K562 (cell line): Measurements from ENCODE around the gene MPRIP. TPM values are rescaled to one million over a fixed set of nuclear protein-coding genes. Genes with fewer than 3 reads are reported as not detected.

Source experiments
- ATAC-seq: fragments of 200-7000 bp; cut with Tn5 transposase; 3 replicates; pipeline ENCODE4 v1.9.1; 2020; ENCODE audit warnings: moderate library complexity
- BruUV-seq: library from RNA; stranded (reverse); fragments of 400-500 nt; replicated peaks from 2 replicates; lab custom pipeline; 2021; lab: Mats Ljungman, UMichigan
- CTCF ChIA-PET: fragments of 300-600 bp; formaldehyde crosslinking; extraction: SDS; loops from one replicate; lab custom pipeline; 2021; ENCODE audit warnings: low intra/inter-chr PET ratio; lab: Yijun Ruan, JAX
- POLR2A ChIA-PET: fragments of 300-600, 350-650 bp; sonication (Branson Sonifier 250); formaldehyde crosslinking; extraction: SDS; loops from one replicate; lab custom pipeline; 2021; ENCODE audit warnings: antibody characterized with exemption, inconsistent platforms; lab: Yijun Ruan, JAX
- DNase-seq, 4 experiments: peaks; one replicate each; pipeline versions ENCODE4 v3.0.0 to v3.0.0-alpha.2; 2011 to 2018; ENCODE audit warnings: low spot score in 3 of 4, mixed read lengths in 3 of 4; ENCODE audit errors: extremely low read depth in 1 of 4
- FAIRE-seq: peaks from 2 replicates; lab custom pipeline; 2011; peaks lifted over from hg19 to GRCh38; lab: Jason Lieb, UNC
- H2AFZ ChIP-seq: 2 replicates; pipeline ENCODE4 v1.6.0; 2011; ENCODE audit warnings: low read depth, low read length, control low read depth, inconsistent platforms
- H3K27ac ChIP-seq: fragments of 200-600 bp; 3 replicates; pipeline ENCODE4 v1.8.0; 2011; ENCODE audit warnings: low read depth, mild to moderate bottlenecking, control low read depth, inconsistent platforms, low read length, moderate library complexity, mixed read lengths; ENCODE audit errors: extremely low read depth
- H3K27me3 ChIP-seq, 2 experiments: fragments of 300-600 bp in 1 of 2; 2 replicates in 1 of 2; 3 replicates in 1 of 2; pipeline versions ENCODE4 v1.6.0 to v1.8.0; 2011; ENCODE audit warnings: inconsistent platforms in 2 of 2, low read length in 2 of 2, mild to moderate bottlenecking in 1 of 2, mixed read lengths in 1 of 2, moderate library complexity in 1 of 2; ENCODE audit not compliant: control insufficient read depth in 2 of 2, insufficient read depth in 2 of 2
- H3K36me3 ChIP-seq: fragments of 300-600 bp; 3 replicates; pipeline ENCODE4 v1.8.0; 2011; ENCODE audit warnings: mild to moderate bottlenecking, low read length, inconsistent platforms; ENCODE audit not compliant: control insufficient read depth, insufficient read depth
- H3K4me1 ChIP-seq, 2 experiments: fragments of 200-600 bp in 1 of 2; replicated peaks in 1 of 2; 2 replicates in 1 of 2; 3 replicates in 1 of 2; pipeline versions ENCODE4 v1.5.1 to v1.8.0; 2011; ENCODE audit warnings: inconsistent platforms in 2 of 2, low read length in 2 of 2, mild to moderate bottlenecking in 1 of 2, mixed read lengths in 1 of 2, moderate library complexity in 1 of 2; ENCODE audit not compliant: control insufficient read depth in 2 of 2, insufficient read depth in 2 of 2
- H3K4me2 ChIP-seq: 2 replicates; pipeline ENCODE4 v1.6.1; 2011; ENCODE audit warnings: low read length, control low read depth, inconsistent platforms, mixed read lengths; ENCODE audit not compliant: insufficient read depth
- H3K4me3 ChIP-seq: fragments of 200-600 bp; sonication (generic), shearing (Covaris generic); 2 replicates; pipeline ENCODE4 v1.5.1; 2016; ENCODE audit warnings: control low read depth, inconsistent platforms
- H3K79me2 ChIP-seq: fragments of 200-600 bp; 3 replicates; pipeline ENCODE4 v1.8.0; 2011; ENCODE audit warnings: low read length, inconsistent platforms; ENCODE audit not compliant: control insufficient read depth, insufficient read depth
- H3K9ac ChIP-seq, 2 experiments: 2 replicates each; pipeline versions ENCODE4 v1.6.0 to v1.6.1; 2011; ENCODE audit warnings: low read depth in 2 of 2, low read length in 2 of 2, control low read depth in 1 of 2, inconsistent platforms in 1 of 2, mild to moderate bottlenecking in 1 of 2, mixed read lengths in 1 of 2; ENCODE audit not compliant: insufficient read depth in 1 of 2
- H3K9me1 ChIP-seq: one replicate; pipeline ENCODE4 v1.6.0; 2011; ENCODE audit warnings: inconsistent platforms, mild to moderate bottlenecking, low read length, moderate library complexity; ENCODE audit not compliant: control insufficient read depth, insufficient read depth
- H3K9me3 ChIP-seq: replicated peaks from 2 replicates; pipeline ENCODE4 v1.5.1; 2011; ENCODE audit warnings: low read depth, low read length, inconsistent platforms; ENCODE audit not compliant: control insufficient read depth, insufficient read depth
- H4K20me1 ChIP-seq: replicated peaks from 2 replicates; pipeline ENCODE4 v1.6.1; 2011; ENCODE audit warnings: low read length, inconsistent platforms, mixed read lengths; ENCODE audit not compliant: control insufficient read depth, insufficient read depth
- FOXK2 ChIP-seq, 2 experiments: fragments of 450-650 bp; IDR thresholded peaks in 1 of 2; conservative IDR thresholded peaks in 1 of 2; 2 replicates each; pipeline ENCODE4 v1.6.1; 2016; ENCODE audit warnings: low read depth in 2 of 2, mild to moderate bottlenecking in 1 of 2
- HDAC1 ChIP-seq, 2 experiments: fragments of 450-650 bp; IDR thresholded peaks; 2 replicates each; pipeline ENCODE4 v1.6.1; 2016 to 2017; ENCODE audit warnings: inconsistent platforms in 1 of 2, mild to moderate bottlenecking in 1 of 2, moderate library complexity in 1 of 2
- HIVEP1 ChIP-seq: fragments of 250-450 bp; sonication (Bioruptor Pico); IDR thresholded peaks from 2 replicates; pipeline ENCODE4 v1.4.0; 2020; ENCODE audit warnings: mild to moderate bottlenecking
- HLTF ChIP-seq: fragments of 450-650 bp; IDR thresholded peaks from 2 replicates; pipeline ENCODE4 v1.6.1; 2016
- MITF ChIP-seq: IDR thresholded peaks from 2 replicates; pipeline ENCODE4 v1.6.1; 2014; ENCODE audit warnings: antibody characterized with exemption
- MLLT1 ChIP-seq, 2 experiments: fragments of 450-650 bp; IDR thresholded peaks; 2 replicates each; pipeline ENCODE4 v1.6.1; 2016
- MYC ChIP-seq, 2 experiments: fragments of 250-450 bp in 1 of 2; sonication (Bioruptor Pico) in 1 of 2; IDR thresholded peaks; 2 replicates each; pipeline versions ENCODE4 v1.5.1 to v1.6.1; 2012 to 2021; ENCODE audit warnings: low read depth in 2 of 2, borderline replicate concordance in 1 of 2, improper control_type of control experiment in 1 of 2, low read length in 1 of 2, mild to moderate bottlenecking in 1 of 2, moderate library complexity in 1 of 2
- RUNX1 ChIP-seq: sonication (generic); IDR thresholded peaks from 2 replicates; pipeline ENCODE4 v1.6.1; 2016; ENCODE audit warnings: antibody characterized with exemption, low read depth
- SFPQ ChIP-seq: fragments of 200-400 bp; formaldehyde crosslinking; IDR thresholded peaks from 2 replicates; pipeline ENCODE4 v1.6.1; 2017; ENCODE audit warnings: mild to moderate bottlenecking, low read depth, low read length, moderate library complexity
- SMAD1 ChIP-seq: fragments of 150-350 bp; IDR thresholded peaks from 2 replicates; pipeline ENCODE4 v1.6.1; 2014; ENCODE audit warnings: low read length, low read depth; ENCODE audit not compliant: partially characterized antibody
- TFAP4 ChIP-seq: sonication (generic); formaldehyde crosslinking; IDR thresholded peaks from 2 replicates; pipeline ENCODE4 v1.8.0; 2022; ENCODE audit warnings: missing genetic modification reagents, mild to moderate bottlenecking, moderate library complexity, borderline replicate concordance
- WGBS: fragments of 100-300 bp; shearing (Covaris generic); methylation state at CpG from one replicate; pipeline ENCODE4 v1.1.6; 2016; ENCODE audit warnings: low coverage, mixed read lengths; ENCODE audit not compliant: insufficient coverage; ENCODE audit errors: missing lambda C conversion rate; 5-methylcytosine and 5-hydroxymethylcytosine counted together
- in situ Hi-C: fragments of 300-500 bp; cut with MboI; formaldehyde crosslinking; loops from 4 replicates; pipeline ENCODE4 v1.15.0; 2018; ENCODE audit warnings: inconsistent platforms, mixed read lengths
- intact Hi-C: fragments of 100-400 bp; cut with micrococcal nuclease; formaldehyde crosslinking; loops from 2 replicates; pipeline ENCODE4 v1.14.2; 2022
- polyA plus RNA-seq, 8 experiments: library from polyadenylated mRNA; depleted of rRNA in 4 of 8; stranded (reverse) in 5 of 8; unstranded in 3 of 8; fragments of >200 nt; fragmentation: Nextera tagmentation in 2 of 8; fragmentation: Illumina TruSeq in 1 of 8; extraction: Ambion mirVana in 2 of 8; extraction: Trizol in 1 of 8; gene quantifications; 2 replicates each; pipeline versions ENCODE4 v1.2.1 to v1.2.3, GENCODE V29; 2011 to 2014; ENCODE audit warnings: inconsistent platforms in 1 of 8, missing spikeins in 1 of 8
- total RNA-seq, 7 experiments: library from RNA; depleted of rRNA in 6 of 7; stranded (reverse); fragments of >200 nt in 6 of 7; fragmentation: Illumina TruSeq in 2 of 7; extraction: Trizol in 2 of 7; gene quantifications; 2 replicates each; pipeline versions ENCODE4 v1.2.1 to v1.2.3, GENCODE V29; 2011 to 2021; ENCODE audit warnings: low replicate concordance in 1 of 7

Gene MPRIP
- total and polyA plus RNA-seq, 9 of the 15 experiments (the other 6 are each of a cell fraction or from before 2014, with no cell fraction given), result 10.0 to 72.6 (median 30.1) TPM

GRCh38 chr17:17039911-17040310 is 2.3 kb upstream of the MPRIP start (continued):
- TF ChIP-seq MITF (no peak), SMAD1 (no peak)

GRCh38 chr17:17041018-17041521 is 1.2 kb upstream of the MPRIP start:
- peak; percentile 16 for ATAC-seq
- peak overlapping the region; percentile 53 to 86; a peak in 3 of 4 replicates for H3K9ac ChIP-seq
- H3K27me3 ChIP-seq, result no peaks in the 10 kb centered on the region
- no TSS peak for BruUV-seq
- ChIA-PET POLR2A (interaction anchor here (0.8 to 1.1 kb wide), 2 partner anchors 13 to 52 kb away, joined by 3 to 4 read pairs; no protein-coding TSS in a partner anchor), CTCF (no interaction called here)
- no peaks in the 10 kb centered on the region for H3K9me3 ChIP-seq
- H3K27ac ChIP-seq, result no peak overlapping the region; the same call in 2 of the 3 replicates
- 48% methylated on average over 5 of the region's 5 CpGs for WGBS
- DNase-seq, result peak; percentile 35 to 51 (median 36)
- peaks cover 32% of the 10 kb centered on the region for H3K79me2 ChIP-seq
- H3K4me2 ChIP-seq, result peak overlapping the region; percentile 84
- peak overlapping the region; percentile 85 for H2AFZ ChIP-seq
- H3K9me1 ChIP-seq, result no peaks in the 10 kb centered on the region
- intact Hi-C loops, result no loop called here
- H3K4me1 ChIP-seq, result peaks cover 29% of the 10 kb centered on the region in 2 experiments; a peak in 4 of 5 replicates
- no peak for FAIRE-seq
- no peak overlapping the region for H3K4me3 ChIP-seq
- in situ Hi-C loops, result no loop called here
- H4K20me1 ChIP-seq, result peaks cover 17% of the 10 kb centered on the region; the same call in 1 of the 2 replicates
- H3K36me3 ChIP-seq, result no peaks in the 10 kb centered on the region
- TF ChIP-seq MYC (IDR thresholded peaks at IDR 0.05; ENCODE audit: low read depth, low read length) (peak; percentile 35; the same call in 1 of the 2 replicates), MYC (CRISPR knock-in tag; IDR thresholded peaks at IDR 0.05; ENCODE audit: borderline replicate concordance, low read depth) (no peak), SFPQ (no peak), TFAP4 (CRISPR knock-in tag) (0 out of 2 replicates have a peak, but pooled peaks have one; percentile 36), FOXK2 (conservative IDR thresholded peaks at IDR 0.05 in 1 of 2, IDR thresholded peaks at IDR 0.05 in 1 of 2; ENCODE audit: low read depth in 2 of 2) (peak; percentile 32 to 58; a peak in 2 of 4 replicates), HLTF (no peak), MLLT1 (IDR thresholded peaks at IDR 0.05) (0 out of 4 replicates have a peak, but pooled peaks of 1 of the 2 experiments have one; percentile 19), HIVEP1 (CRISPR knock-in tag) (no peak), HDAC1 (IDR thresholded peaks at IDR 0.05) (peak in 1 of 2 experiments; percentile 63; a peak in 1 of 4 replicates), RUNX1 (no peak)
